RCC 7860 (cell line): ENCODE measurements around the gene EPHB2.
A peak's percentile ranks its signal among the peaks of the same experiment; 100 is the strongest.

ENCODE experiments used
- DNase-seq: peaks from one replicate; pipeline ENCODE4 v3.0.0-alpha.2; 2015; ENCODE audit warnings: low spot score
- FAIRE-seq: peaks from 2 replicates; lab custom pipeline; 2012; peaks lifted over from hg19 to GRCh38; lab: Jason Lieb, UNC

Gene EPHB2

DNA sequence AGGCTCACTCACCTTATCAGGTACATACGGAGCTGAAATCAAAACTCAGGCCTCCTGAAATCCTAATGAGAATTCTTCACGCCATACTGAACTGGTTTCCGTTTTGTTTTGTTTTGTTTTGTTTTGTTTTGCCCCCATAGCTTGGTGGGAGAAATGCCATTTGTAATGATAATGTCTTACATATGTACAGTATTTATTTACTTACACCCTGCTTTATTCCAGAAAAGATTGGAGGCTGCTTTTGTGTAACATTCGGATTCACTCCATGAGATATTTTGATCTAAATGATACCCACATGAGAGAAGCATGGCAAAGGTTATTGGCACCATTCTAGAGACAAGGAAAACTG, 84.7 kb downstream of the EPHB2 start:
- no peak for DNase-seq
- FAIRE-seq = no peak

DNA sequence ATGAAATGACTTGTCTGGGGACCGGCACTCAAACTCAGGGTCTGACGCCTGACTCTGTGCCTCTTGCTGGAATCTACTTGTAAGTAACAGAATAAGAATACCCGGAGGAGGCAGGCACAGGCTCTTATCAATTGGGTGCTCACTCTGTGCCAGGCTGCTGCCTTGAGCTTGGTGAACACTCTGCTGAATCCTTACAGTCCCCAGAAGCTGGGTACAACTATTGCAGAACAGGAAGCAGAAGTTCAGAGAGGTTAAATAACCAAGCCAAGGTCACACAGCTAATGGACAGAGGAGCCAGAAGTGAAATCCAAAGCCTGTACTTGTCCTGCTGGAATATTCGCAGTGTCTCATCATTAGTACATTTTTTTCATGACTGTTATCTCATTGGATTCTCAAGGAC, 86.0 kb downstream of the EPHB2 start:
- FAIRE-seq (no peak), DNase-seq (no peak)

DNA sequence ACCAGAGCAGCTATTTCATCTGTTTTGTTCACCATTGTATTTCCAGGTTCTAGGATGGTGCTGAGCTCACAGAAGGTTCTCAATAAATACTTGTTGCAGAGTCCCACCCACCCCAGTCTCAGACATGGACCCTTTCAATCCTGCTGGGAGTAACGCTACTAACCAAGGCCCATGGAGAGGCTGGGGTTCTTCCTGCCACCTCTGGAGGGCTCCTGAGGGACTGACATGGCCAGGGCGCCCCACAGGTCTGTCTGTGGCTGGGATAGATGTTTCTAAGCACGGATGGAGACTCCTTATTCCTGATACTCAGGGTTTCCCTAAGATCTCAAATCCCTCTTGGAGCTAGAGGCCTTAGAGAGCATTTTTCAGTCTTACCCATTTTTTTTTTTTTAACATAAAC, 87.4 kb downstream of the EPHB2 start:
- DNase-seq (no peak), FAIRE-seq (no peak)

DNA sequence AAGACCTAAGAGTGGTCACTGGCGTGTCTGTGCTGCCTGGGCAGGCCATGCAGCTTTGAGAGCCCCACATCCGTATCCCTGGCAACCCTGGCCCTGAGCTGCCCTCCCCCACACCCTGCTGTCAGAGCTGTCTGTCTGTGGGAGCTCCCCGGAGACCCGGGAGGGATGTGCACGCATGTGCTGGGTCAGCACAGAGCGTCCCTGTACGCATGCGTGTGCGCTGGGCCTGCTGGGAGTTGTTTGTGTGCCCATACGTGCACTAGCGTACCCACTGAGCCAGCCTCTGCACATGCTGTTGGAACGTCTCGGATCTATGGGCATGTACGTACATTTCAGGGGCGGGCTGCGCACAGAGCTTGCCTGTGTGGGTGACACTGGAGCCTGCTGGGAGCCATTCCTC, 89.3 kb downstream of the EPHB2 start:
- DNase-seq (no peak), FAIRE-seq (no peak)

DNA sequence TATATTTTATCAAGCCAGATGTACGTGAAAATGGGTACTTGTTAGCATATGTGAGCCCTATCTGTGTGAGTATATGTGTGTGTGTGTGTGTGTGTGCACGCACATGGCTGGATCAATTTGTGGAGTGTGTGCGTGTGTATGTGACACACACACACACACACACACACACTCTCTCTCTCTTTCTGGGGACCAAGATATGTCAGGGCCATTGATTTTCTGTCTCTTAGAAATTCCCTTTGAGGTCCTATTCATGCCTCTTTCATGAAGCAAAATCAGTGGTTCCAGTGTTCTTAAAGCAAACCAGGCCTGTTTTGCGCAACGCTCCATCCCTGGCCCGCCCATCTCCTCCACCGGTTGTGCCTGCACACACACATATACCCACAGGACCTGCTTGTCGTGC, 90.0 kb downstream of the EPHB2 start:
- DNase-seq (no peak), FAIRE-seq (no peak)

DNA sequence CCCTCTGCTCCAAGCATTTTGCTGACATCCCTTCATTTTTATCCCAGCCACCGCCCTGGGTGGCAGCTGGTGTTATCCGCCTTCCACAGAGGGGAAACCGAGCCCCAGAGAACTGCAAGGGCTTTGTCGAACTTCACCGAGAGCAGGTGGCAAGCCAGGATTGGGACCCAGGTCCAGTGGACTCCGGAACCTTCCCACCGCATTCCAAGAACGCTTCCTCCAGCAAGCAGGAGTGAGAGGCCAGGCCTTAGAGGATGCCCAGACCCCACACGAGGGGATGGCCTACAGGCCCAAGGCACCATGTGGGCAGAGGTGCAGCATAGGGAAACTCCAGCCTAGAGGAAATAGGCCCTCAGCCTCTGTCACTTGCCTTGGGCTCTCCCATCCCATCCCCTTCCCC, 90.7 kb downstream of the EPHB2 start:
- DNase-seq = no peak
- FAIRE-seq = no peak

DNA sequence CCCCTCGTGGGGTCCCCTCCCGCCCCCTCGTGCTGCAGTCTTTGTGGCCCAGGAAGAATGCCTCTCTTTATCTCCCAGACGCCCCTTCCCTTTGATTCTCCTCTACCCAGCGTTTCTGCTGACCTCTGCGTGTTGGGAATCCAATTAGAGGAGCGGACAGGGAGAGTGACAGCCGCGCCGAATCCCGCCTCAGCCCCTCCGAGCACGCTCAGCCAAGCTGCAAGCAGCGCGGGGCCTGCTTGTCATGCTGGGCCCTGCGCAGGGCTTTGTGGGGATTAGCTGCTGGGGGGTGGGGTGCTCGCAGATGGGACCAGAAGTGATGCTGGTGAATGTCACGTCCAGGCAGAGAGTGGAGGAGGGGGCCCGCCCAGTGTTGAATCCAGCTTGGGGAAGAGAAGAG, 91.1 kb downstream of the EPHB2 start:
- DNase-seq = no peak
- no peak for FAIRE-seq

DNA sequence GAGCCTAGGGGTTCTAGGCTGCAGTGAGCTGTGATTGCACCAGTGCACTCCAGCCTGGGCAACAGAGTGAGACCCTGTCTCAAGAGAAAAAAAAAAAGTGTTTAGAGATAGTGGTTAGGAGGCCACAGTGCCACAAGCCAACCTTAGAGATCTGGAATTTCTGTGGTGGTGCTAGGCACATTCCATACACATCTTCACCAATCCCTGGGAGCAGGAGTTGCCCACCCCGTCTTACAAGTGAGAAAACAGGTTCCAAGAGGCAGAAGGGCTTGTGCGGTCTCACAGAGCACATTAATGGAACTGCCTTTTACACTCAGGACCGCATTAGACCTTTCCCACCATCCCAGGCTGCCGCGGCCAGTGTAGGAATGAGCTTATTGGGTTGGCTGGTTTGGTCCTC, 93.2 kb downstream of the EPHB2 start:
- FAIRE-seq = no peak

DNA sequence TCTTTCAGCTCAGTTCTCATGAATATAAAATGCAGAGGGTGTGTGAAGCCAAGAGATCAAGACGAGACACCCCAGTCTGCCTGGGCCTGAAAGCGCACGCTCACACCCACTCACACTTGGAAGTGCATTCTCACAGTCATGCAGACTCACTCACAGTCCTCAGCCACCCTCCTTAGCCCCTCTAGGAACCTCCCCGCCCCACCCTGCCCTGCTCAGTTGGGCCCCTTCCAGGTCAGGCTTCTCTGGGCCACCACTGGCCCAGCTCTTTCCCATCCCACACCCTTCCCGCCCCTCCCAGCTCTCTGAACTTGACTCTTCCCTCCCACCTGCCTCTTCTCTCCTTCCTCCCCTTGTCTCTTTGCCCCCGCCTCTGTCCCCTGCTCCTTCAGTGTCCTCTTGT, 93.8 kb downstream of the EPHB2 start:
- DNase-seq = no peak
- no peak for FAIRE-seq

More for the DNA sequence above, 93.2 kb downstream of the EPHB2 start:
- no peak for DNase-seq

DNA sequence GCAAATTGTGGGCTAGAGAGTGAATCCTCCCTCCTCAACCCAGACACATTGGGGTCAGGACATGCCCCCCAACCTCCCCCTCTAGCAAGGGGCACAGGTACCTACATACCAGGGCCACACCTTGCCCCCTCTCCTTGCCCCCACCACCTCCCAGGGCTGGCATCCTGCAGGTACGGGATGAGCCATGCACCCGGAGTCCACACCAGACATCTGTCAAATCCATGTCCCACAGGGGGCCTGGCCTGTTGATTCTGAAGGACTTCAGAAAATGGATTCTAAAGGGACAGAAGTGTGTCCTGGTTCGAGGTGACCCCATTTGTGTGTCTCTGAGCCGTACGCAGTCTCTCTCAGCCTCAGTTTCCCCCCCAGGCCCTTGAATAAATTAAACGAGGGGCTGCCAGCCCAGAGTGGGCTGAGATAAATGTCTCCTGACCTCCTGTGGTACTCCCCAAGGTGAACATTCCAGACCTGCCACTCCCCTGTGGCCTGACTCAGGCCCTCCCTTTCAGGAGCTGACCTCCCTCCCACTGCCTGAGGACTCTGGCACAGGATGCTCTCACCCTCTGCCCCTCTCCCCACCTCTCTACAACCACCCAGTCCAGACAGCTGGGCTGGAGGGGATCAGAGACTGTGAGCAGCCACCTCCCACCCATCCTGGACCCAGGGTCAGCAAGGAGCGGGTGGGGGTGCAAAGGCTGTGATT, 94.5 kb downstream of the EPHB2 start:
- FAIRE-seq (no peak), DNase-seq (no peak)

DNA sequence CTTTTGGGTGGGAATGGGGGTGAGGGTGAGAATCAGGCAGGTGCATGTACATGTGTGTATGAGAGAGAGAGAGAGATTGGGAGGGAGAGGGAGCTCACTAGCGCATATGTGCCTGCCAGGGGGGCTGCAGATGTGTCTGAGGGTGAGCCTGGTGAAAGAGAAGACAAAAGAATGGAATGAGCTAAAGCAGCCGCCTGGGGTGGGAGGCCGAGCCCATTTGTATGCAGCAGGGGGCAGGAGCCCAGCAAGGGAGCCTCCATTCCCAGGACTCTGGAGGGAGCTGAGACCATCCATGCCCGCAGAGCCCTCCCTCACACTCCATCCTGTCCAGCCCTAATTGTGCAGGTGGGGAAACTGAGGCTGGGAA, 95.0 kb downstream of the EPHB2 start:
- no peak for DNase-seq
- FAIRE-seq = no peak

DNA sequence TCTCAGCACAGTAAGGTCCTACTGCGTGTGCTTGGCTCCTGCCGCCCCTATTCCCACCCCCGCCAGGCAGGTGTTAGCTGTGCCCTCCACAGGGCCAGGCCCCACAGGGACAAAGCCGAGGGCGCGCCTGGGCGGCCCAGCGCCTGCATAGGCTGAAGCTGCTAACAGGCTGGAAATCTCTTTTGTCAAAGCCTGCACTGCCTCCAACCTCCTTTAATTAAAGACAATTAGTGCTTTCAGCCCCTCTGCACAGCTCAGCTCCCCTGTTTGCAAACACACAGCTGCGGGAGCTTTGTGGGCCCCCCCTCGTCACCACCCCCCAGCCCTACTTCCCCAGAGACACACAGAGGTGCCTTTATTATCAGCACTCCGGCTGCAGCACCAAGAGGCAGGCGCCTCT, 95.9 kb downstream of the EPHB2 start:
- DNase-seq (no peak), FAIRE-seq (no peak)

DNA sequence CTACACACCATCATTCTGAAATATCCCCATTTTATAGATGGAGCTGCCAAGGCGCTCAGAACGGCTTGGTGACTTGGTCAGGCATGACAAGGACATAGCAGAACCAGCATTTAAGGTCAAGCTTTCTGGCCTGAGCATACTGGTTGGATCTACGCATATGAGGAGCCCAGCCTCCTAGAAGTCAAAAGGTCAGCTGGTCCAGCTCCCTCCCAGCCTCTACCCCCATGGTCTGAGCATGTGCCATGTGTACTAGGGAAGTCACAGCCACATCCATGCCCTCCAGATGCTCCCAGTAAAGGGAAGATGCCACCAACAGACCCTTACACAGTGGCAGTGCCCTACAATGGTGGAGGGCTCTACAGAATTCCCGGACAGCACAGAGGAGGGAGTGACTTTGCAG, 96.7 kb downstream of the EPHB2 start:
- no peak for FAIRE-seq

DNA sequence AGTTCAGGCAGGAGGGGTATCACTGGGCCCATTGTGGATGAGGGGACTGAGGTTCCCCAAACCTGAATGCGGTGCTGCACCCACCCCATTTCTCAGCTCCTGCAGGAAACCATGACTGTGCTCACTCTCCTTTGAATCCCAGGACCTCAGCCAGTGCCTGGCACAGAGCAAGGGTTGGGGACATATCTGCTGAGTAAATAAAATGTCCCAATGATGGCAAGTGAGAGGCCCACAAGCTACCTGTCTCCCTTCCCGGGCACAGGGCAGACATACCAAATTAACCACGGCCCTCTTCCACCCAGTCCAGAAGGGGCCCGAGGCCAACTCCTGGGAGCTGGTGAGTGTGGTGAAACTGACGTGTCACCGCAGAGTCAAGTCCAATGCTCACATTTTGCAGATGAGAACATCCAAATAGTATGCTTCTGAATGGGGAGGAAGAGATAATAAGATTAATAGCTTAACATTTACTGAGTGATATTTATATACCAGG, 97.6 kb downstream of the EPHB2 start:
- FAIRE-seq (no peak), DNase-seq (peak; percentile 6)

More for the DNA sequence above, 96.7 kb downstream of the EPHB2 start:
- DNase-seq = no peak

DNA sequence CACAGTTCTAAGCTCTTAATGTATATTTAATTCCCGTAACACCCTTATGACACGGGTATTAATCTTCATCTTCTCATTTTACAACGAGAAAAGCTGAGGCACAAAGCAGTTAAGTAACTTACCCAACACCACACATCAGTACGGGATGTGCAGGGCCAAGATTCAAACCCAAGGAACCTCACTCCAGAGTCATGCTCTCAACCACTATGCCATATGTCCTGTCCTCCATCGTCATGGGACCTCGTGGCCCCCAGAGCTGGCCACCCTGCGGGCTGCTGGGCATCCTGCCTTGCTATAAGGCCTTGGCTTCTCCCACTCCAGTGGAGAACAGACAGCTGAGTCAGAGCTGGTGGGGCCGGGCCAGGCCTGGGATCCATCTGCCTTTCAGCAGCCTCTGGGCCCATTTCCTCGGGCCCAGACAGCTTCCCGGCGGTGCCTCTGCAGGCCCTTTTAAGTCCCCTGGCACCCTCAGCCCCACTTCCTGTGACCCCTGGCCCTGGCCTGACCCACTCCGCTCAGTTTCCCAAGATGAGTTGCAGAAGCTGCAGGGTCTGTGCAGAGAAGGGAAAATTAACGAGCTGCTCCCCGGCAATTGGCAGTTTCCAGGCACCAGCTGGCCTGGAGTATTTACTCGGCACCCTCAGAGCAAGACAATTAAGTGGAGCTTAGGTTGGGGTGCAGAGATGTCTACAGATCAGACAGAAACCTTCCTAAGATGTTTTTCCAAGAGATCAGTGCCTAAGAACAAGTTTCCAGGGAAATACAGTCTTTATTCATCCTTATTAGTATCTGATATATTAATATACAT, 98.2 kb downstream of the EPHB2 start:
- DNase-seq (peak; percentile 10), FAIRE-seq (no peak)

DNA sequence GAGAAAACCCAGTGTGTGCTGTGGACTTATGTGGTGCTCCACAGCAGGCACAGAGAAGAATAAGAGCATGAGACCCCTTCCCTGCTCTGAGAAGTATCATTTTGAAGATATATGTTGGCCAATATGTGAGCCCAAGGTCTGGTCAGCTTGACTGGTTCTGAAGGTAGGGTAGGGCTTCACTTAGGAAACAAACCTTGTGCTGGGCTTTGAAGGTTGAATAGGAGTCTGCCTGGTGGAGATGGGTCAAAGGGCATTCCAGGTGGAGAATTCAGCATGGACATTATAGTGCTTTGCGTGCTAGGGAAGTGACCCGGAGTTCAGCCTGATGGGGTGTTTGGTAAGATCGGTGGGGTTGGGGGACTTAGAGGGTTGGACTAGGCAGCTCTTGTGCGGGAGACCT, 99.1 kb downstream of the EPHB2 start:
- no peak for FAIRE-seq
- DNase-seq = no peak

DNA sequence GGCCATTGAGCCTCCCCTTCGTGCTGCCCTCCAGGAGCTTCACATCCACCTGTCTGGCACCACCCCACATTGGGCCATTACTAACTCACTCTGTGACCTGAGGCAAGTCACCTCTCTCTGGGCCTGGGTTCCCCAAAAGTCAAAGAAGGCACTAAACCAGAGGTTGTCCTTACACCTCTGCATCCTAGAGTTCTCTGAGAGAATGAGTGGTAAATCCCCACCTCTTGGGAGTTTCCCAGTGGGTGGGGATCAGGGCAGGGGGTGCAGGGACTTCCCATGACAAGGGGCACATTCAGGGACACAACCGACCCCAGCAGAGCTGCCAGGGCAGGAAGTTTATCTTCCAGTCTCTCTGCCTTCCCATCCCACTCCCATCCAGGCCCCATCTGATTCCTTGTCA, 99.7 kb downstream of the EPHB2 start:
- no peak for DNase-seq
- FAIRE-seq = no peak

DNA sequence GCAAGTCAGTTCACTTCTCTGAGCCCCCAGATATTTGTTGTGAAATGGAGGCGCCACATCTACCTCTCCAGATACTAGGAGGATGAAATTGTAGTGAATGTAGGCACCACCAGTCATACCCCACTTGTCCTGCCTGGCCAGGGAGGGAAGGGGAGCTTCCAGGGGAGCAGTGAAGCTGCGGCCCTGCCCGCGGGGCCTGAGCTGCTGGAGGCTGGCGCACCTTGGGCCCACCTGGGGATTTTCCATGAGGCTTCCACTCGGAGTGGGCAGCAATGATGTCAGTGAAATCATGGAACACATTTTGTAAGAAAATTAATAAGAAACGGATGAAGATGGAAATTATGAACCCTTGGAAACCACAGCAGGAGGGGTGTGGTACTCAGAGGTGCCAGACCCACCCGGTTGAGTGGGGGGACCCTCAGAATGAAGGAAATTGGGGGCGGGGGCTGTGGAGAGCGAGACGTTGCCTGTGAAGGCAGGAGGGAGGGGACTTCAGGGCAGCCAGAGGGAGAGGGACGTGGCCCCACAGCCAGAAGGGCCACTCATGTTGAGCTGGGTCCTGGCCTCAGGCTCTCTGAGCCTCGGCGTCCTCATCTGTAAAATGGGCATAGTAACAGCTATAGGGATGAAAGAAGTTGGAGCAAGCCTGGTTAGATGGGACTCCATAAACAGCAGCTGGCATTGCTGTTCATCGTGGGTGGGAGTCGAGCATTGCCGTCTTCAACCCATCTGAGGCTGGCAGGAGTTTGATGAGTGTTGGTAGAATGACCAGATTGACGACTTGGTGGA, 101.6 kb downstream of the EPHB2 start:
- DNase-seq = no peak
- FAIRE-seq = no peak

DNA sequence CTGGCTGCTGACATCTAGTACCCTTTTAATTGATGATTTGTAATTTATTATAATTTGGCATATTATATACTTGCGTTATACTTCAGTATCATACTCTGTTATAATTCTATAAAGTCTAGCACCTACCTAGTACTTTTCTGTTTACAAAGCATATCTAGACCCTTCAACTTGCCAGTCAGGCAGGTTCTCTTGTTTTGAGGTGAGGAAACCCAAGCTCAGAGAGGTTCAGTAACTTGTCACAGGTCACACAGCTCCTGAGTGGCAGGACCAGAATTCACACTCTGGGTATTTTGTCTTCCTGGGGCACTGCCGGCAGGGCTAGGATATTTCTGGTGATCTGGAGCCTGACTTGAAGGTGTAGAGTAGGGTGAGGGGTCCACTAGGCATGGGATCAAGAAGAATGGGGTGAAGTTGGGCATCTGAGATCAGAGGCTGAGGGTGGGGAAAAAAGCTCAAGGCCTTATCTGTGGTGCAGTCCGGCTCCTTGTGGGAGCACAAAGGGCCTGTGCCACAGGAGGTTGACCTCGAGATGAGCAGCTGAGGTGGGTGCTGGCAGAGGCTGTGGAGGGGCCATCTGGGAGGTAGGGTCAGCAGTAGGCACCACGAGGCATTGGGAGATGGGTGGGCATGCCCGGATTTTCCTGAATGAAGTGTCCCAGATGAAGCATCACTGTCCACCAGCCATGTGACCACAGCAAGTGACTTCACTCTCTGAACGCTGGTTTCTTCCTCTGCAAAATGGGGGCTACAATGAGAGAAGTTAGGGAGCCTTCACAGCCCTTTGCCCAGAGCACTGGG, 102.6 kb downstream of the EPHB2 start:
- no peak for DNase-seq
- no peak for FAIRE-seq

DNA sequence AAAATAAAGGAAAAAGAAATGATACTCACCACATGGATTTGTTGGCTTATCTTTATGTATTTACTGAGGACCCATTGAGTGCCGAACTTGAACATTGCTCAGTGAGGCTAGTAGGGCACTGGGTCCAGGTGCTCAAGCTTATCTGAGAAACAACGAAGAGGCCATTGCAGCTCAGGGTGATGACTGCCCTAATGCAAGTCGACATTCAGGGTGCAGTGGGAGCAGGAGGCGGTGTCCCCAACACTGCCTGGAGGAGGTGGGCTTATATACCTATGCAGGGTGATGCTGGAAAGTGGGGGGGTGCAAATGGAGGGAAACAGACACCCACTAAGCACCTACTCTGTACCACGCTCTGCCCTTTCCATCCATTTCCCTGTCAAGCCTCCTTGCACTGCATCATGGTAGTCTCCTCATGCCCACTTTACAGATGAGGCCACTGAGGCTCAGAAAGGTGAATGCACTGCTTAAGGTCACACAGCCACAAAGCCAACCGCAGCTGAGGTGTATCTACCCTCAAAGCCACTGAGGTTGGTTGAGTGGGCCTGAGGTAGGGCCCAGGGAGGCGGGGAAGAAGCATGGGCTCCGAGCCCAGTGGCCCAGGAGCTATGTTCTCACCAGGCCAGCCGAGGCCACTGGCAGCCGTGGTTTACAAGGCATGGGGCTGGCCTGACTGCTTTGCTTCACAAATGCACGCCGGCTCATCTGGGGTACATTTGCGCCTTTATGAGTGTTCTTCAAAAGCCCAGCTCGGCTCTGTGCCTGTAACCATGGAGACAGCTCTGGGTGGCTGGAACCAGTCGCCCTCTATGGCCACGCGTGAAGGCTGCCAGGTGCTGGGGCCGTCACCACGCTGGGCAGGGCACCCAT, 103.8 kb downstream of the EPHB2 start:
- DNase-seq (no peak), FAIRE-seq (no peak)
